H1 (cell line): ENCODE measurements around the gene KLHL29. TPM values are rescaled to one million over a fixed set of nuclear protein-coding genes. Genes with fewer than 3 reads are reported as not detected.

Experiments
- BACH1 ChIP-seq: IDR thresholded peaks from 2 replicates; pipeline ENCODE4 v1.6.1; 2012; ENCODE audit warnings: low read length, improper control_type of control experiment
- BCL11A ChIP-seq, 2 experiments: IDR thresholded peaks; one replicate each; pipeline ENCODE4 v1.6.1; 2011; ENCODE audit warnings: low read depth in 2 of 2, low read length in 2 of 2, mild to moderate bottlenecking in 2 of 2
- CEBPB ChIP-seq: IDR thresholded peaks from 2 replicates; pipeline ENCODE4 v1.6.1; 2012; ENCODE audit warnings: low read depth, low read length
- CHD1 ChIP-seq: IDR thresholded peaks from 2 replicates; pipeline ENCODE4 v1.6.1; 2012; ENCODE audit warnings: low read depth, low read length, improper control_type of control experiment
- CHD2 ChIP-seq: IDR thresholded peaks from 2 replicates; pipeline ENCODE4 v1.6.1; 2012; ENCODE audit warnings: low read length, improper control_type of control experiment
- EGR1 ChIP-seq: IDR thresholded peaks from 2 replicates; pipeline ENCODE4 v1.6.1; 2011; ENCODE audit warnings: low read depth, low read length, borderline replicate concordance
- GTF2F1 ChIP-seq: IDR thresholded peaks from 2 replicates; pipeline ENCODE4 v1.6.1; 2012; ENCODE audit warnings: low read depth, low read length, improper control_type of control experiment, borderline replicate concordance
- HDAC6 ChIP-seq: IDR thresholded peaks from one replicate; pipeline ENCODE4 v1.7.1; 2012; ENCODE audit warnings: low read depth, mild to moderate bottlenecking, inconsistent platforms, low read length, moderate library complexity
- KDM1A ChIP-seq: fragments of 200-600, 300-600 bp; sonication (generic); IDR thresholded peaks from 2 replicates; pipeline ENCODE4 v1.7.1; 2016; ENCODE audit warnings: mild to moderate bottlenecking, low read length, borderline replicate concordance
- KDM5A ChIP-seq: fragments of 200-600 bp; IDR thresholded peaks from 2 replicates; pipeline ENCODE4 v1.7.1; 2012; ENCODE audit warnings: mild to moderate bottlenecking, low read length, inconsistent platforms, mixed read lengths
- POLR2A ChIP-seq, 2 experiments: IDR thresholded peaks; 1 replicate in 1 of 2; 2 replicates in 1 of 2; pipeline ENCODE4 v1.6.1; 2011; ENCODE audit warnings: low read depth in 2 of 2, low read length in 2 of 2, mild to moderate bottlenecking in 2 of 2; ENCODE audit errors: control extremely low read depth in 1 of 2
- RAD21 ChIP-seq, 2 experiments: IDR thresholded peaks in 1 of 2; conservative IDR thresholded peaks in 1 of 2; 2 replicates each; pipeline ENCODE4 v1.6.1; 2011; ENCODE audit warnings: low read depth in 2 of 2, low read length in 2 of 2, improper control_type of control experiment in 1 of 2, inconsistent platforms in 1 of 2, mild to moderate bottlenecking in 1 of 2, moderate library complexity in 1 of 2
- RFX5 ChIP-seq: IDR thresholded peaks from 2 replicates; pipeline ENCODE4 v1.6.1; 2011; ENCODE audit warnings: low read depth, low read length, improper control_type of control experiment, borderline replicate concordance
- RXRA ChIP-seq: IDR thresholded peaks from 2 replicates; pipeline ENCODE4 v1.6.1; 2011; ENCODE audit warnings: low read depth, mild to moderate bottlenecking, low read length, moderate library complexity; ENCODE audit not compliant: insufficient read depth
- SP1 ChIP-seq: IDR thresholded peaks from 2 replicates; pipeline ENCODE4 v1.6.1; 2011; ENCODE audit warnings: low read depth, low read length
- TAF1 ChIP-seq: IDR thresholded peaks from 2 replicates; pipeline ENCODE4 v1.6.1; 2011; ENCODE audit warnings: mild to moderate bottlenecking, low read depth, low read length
- TAF7 ChIP-seq: optimal IDR thresholded peaks from 2 replicates; pipeline ENCODE3; 2011; ENCODE audit warnings: low read depth, mild to moderate bottlenecking, inconsistent platforms, low read length, moderate library complexity, borderline replicate concordance
- TEAD4 ChIP-seq: IDR thresholded peaks from 2 replicates; pipeline ENCODE4 v1.6.1; 2012; ENCODE audit warnings: low read depth, low read length, inconsistent platforms, mixed read lengths
- polyA plus RNA-seq, 7 experiments: library from polyadenylated mRNA; depleted of rRNA in 3 of 7; stranded (reverse) in 5 of 7; unstranded in 2 of 7; fragments of >200 nt in 5 of 7; fragments of 200-250 nt in 2 of 7; gene quantifications; 1 replicate in 5 of 7; 2 replicates in 1 of 7; 4 replicates in 1 of 7; pipeline versions ENCODE4 v1.2.1 to v1.2.3, GENCODE V29; 2011 to 2013; ENCODE audit warnings: missing spikeins in 2 of 7, mixed read lengths in 2 of 7
- total RNA-seq: library from RNA; stranded (reverse); fragmentation: NEBNext Ultra II Directional; extraction: Animal tissue kit (Norgen Biotek cat#: 25700); gene quantifications from 2 replicates; pipeline ENCODE4 v1.2.1, GENCODE V29; 2021
- TF ChIP-seq, protein P1 (sequence below): IDR thresholded peaks from 2 replicates; pipeline ENCODE4 v1.6.1; 2011; ENCODE audit warnings: low read length, improper control_type of control experiment
- TF ChIP-seq, protein P2 (sequence below), 3 experiments: IDR thresholded peaks; 1 replicate in 2 of 3; 2 replicates in 1 of 3; pipeline versions ENCODE4 v1.5.1 to v1.6.1; 2011; ENCODE audit warnings: low read length in 3 of 3, mild to moderate bottlenecking in 3 of 3, inconsistent platforms in 2 of 3, low read depth in 1 of 3, moderate library complexity in 1 of 3; ENCODE audit not compliant: insufficient read depth in 1 of 3; ENCODE audit errors: control extremely low read depth in 1 of 3
- TF ChIP-seq, protein P3 (sequence below): IDR thresholded peaks from 2 replicates; pipeline ENCODE4 v1.6.1; 2012; ENCODE audit warnings: inconsistent platforms

Gene KLHL29
- total and polyA plus RNA-seq, 2 of the 8 experiments (the other 6 are each of a cell fraction or from before 2014, with no cell fraction given) = 1.1 to 4.7 TPM

DNA sequence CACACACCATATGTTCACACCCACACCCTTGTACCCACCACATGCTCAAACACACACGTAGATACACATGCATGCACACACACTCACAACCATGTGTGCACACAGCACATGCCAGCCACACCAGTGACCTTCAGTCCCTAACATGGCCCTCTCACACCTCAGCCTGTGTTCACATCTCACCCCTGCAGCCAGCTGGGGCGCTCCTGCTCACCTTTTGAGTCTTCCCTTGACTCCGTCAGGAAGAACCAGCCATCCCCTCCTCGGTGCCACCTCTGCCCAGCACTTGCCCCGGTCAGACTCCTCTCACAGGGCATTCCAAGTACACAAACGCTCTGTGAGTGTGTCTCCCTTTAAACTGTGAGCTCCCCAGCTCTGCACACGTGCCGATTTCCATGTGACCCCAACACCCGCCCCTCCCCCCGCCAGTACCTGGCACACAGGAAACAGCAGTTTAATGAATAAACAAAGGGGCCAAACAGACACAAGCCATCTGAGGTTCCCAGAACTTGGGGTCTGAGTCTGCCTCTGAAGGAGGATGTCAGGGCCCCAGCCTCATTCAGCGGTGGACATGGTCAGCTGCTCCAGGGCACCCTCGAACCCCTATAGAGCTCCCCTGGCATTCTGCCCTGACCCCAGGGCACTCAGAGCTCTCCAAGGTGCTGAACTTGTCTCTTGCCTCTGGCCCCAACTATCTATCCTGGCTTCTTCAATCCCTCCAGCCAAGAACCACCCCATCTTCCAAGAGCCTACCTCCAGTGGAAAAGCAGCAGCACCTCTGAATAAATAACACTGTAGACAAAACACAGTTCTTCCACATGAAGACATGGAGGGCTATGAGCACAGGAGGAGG lies 289.1 kb downstream of the KLHL29 start (continued):
- TF ChIP-seq, protein P1, sequence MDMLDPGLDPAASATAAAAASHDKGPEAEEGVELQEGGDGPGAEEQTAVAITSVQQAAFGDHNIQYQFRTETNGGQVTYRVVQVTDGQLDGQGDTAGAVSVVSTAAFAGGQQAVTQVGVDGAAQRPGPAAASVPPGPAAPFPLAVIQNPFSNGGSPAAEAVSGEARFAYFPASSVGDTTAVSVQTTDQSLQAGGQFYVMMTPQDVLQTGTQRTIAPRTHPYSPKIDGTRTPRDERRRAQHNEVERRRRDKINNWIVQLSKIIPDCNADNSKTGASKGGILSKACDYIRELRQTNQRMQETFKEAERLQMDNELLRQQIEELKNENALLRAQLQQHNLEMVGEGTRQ = no peak
- no peak for TF ChIP-seq SP1
- TF ChIP-seq RFX5 = no peak
- TF ChIP-seq BACH1 = no peak
- no peak for TF ChIP-seq BCL11A (IDR thresholded peaks at IDR 0.05; ENCODE audit: low read depth in 2 of 2, low read length in 2 of 2)
- no peak for TF ChIP-seq TEAD4
- no peak for TF ChIP-seq GTF2F1
- TF ChIP-seq RAD21 (IDR thresholded peaks at IDR 0.05 in 1 of 2, conservative IDR thresholded peaks at IDR 0.05 in 1 of 2; ENCODE audit: low read depth in 2 of 2, low read length in 2 of 2) = peak; percentile 18 to 36; a peak in 2 of 4 replicates
- no peak for TF ChIP-seq CHD1
- TF ChIP-seq CHD2 = no peak
- TF ChIP-seq, protein P2, sequence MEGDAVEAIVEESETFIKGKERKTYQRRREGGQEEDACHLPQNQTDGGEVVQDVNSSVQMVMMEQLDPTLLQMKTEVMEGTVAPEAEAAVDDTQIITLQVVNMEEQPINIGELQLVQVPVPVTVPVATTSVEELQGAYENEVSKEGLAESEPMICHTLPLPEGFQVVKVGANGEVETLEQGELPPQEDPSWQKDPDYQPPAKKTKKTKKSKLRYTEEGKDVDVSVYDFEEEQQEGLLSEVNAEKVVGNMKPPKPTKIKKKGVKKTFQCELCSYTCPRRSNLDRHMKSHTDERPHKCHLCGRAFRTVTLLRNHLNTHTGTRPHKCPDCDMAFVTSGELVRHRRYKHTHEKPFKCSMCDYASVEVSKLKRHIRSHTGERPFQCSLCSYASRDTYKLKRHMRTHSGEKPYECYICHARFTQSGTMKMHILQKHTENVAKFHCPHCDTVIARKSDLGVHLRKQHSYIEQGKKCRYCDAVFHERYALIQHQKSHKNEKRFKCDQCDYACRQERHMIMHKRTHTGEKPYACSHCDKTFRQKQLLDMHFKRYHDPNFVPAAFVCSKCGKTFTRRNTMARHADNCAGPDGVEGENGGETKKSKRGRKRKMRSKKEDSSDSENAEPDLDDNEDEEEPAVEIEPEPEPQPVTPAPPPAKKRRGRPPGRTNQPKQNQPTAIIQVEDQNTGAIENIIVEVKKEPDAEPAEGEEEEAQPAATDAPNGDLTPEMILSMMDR (IDR thresholded peaks at IDR 0.05; ENCODE audit: control extremely low read depth in 1 of 3, insufficient read depth in 1 of 3, low read depth in 1 of 3, low read length in 3 of 3) = peak; percentile 20 to 34 (median 28); a peak in 3 of 4 replicates
- TF ChIP-seq KDM1A = no peak
- TF ChIP-seq TAF7 = no peak
- TF ChIP-seq KDM5A = no peak
- TF ChIP-seq RXRA = no peak
- TF ChIP-seq, protein P3, sequence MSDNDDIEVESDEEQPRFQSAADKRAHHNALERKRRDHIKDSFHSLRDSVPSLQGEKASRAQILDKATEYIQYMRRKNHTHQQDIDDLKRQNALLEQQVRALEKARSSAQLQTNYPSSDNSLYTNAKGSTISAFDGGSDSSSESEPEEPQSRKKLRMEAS = no peak; the same call in 1 of the 2 replicates
- no peak for TF ChIP-seq TAF1
- no peak for TF ChIP-seq HDAC6
- TF ChIP-seq CEBPB = no peak
- no peak for TF ChIP-seq POLR2A (IDR thresholded peaks at IDR 0.05; ENCODE audit: control extremely low read depth in 1 of 2, low read depth in 2 of 2, low read length in 2 of 2)
- TF ChIP-seq EGR1 = no peak
